Measurements from ENCODE around the gene CRYGA. TPM values are rescaled to one million over a fixed set of nuclear protein-coding genes. Genes with fewer than 3 reads are reported as not detected.

CRYGA gene
- total RNA-seq = not detected
- long read RNA-seq, donor 1 = 0 reads
- long read RNA-seq, donor 2 = 0 reads

GRCh38 chr2:208163489-208163888 lies at the start of gene CRYGA:
CRYGA (minus strand) TSS chr2:208163589; CDS start chr2:208163556, 33 bp downstream.
- intact Hi-C loops (cut with DNase I) = no loop called here
- no peak for DNase-seq (ENCODE audit: low spot score)

GRCh38 chr2:208210688-208211451 lies 47.5 kb upstream of the CRYGA start:
- DNase-seq (ENCODE audit: low spot score) = no peak
- intact Hi-C loops (cut with DNase I) = no loop called here

- no peak for DNase-seq (ENCODE audit: low spot score)
- intact Hi-C loops (cut with DNase I) = no loop called here
These were observed 45.1 kb upstream of the CRYGA start for GRCh38 chr2:208208335-208209085.

- no peak for DNase-seq (ENCODE audit: low spot score)
- intact Hi-C loops (cut with DNase I) = no loop called here
These were observed 44.4 kb upstream of the CRYGA start for GRCh38 chr2:208207769-208208168.

GRCh38 chr2:208204166-208204565 lies 40.8 kb upstream of the CRYGA start:
- DNase-seq (ENCODE audit: low spot score) = no peak
- intact Hi-C loops (cut with DNase I) = no loop called here

GRCh38 chr2:208195531-208195930 lies 32.1 kb upstream of the CRYGA start:
- no peak for DNase-seq (ENCODE audit: low spot score)
- intact Hi-C loops (cut with DNase I) = no loop called here

- DNase-seq (ENCODE audit: low spot score) = no peak
- intact Hi-C loops (cut with DNase I) = no loop called here
These were observed 29.3 kb upstream of the CRYGA start for GRCh38 chr2:208192611-208193236.

GRCh38 chr2:208189810-208190503 lies 26.6 kb upstream of the CRYGA start, which contains the start of gene C2orf80:
C2orf80 (minus strand) TSS chr2:208190030; CDS start chr2:208186986, 3,044 bp downstream.
- intact Hi-C loops (cut with DNase I) = loop anchor here in 1 of 2 donors (10.0 kb wide), 1 partner anchor 45 kb away; no protein-coding TSS in a partner anchor

GRCh38 chr2:208189069-208189809 lies 25.9 kb upstream of the CRYGA start:
- intact Hi-C loops (cut with DNase I) = loop anchor here in 1 of 2 donors (10.0 kb wide), 1 partner anchor 46 kb away; no protein-coding TSS in a partner anchor
- DNase-seq (ENCODE audit: low spot score) = no peak

More at GRCh38 chr2:208189810-208190503, 26.6 kb upstream of the CRYGA start, which contains the start of gene C2orf80:
- DNase-seq (ENCODE audit: low spot score) = no peak

- no peak for DNase-seq (ENCODE audit: low spot score)
These were observed 23.5 kb upstream of the CRYGA start for GRCh38 chr2:208186893-208187292.

GRCh38 chr2:208186465-208186864 lies 23.1 kb upstream of the CRYGA start:
- no peak for DNase-seq (ENCODE audit: low spot score)
- intact Hi-C loops (cut with DNase I) = loop anchor here in 1 of 2 donors (10.0 kb wide), 1 partner anchor 48 kb away; no protein-coding TSS in a partner anchor

More at GRCh38 chr2:208186893-208187292, 23.5 kb upstream of the CRYGA start:
- intact Hi-C loops (cut with DNase I) = loop anchor here in 1 of 2 donors (10.0 kb wide), 1 partner anchor 48 kb away; no protein-coding TSS in a partner anchor

GRCh38 chr2:208183972-208184705 lies 20.8 kb upstream of the CRYGA start:
- no peak for DNase-seq (ENCODE audit: low spot score)
- intact Hi-C loops (cut with DNase I) = loop anchor here in 1 of 2 donors (10.0 kb wide), 1 partner anchor 51 kb away; no protein-coding TSS in a partner anchor

GRCh38 chr2:208183526-208183925 lies 20.1 kb upstream of the CRYGA start:
- DNase-seq (ENCODE audit: low spot score) = no peak
- intact Hi-C loops (cut with DNase I) = loop anchor here in 1 of 2 donors (10.0 kb wide), 1 partner anchor 51 kb away; no protein-coding TSS in a partner anchor

GRCh38 chr2:208182835-208183234 lies 19.4 kb upstream of the CRYGA start:
- DNase-seq (ENCODE audit: low spot score) = no peak
- intact Hi-C loops (cut with DNase I) = loop anchor here in 1 of 2 donors (10.0 kb wide), 1 partner anchor 52 kb away; no protein-coding TSS in a partner anchor

- no peak for DNase-seq (ENCODE audit: low spot score)
- intact Hi-C loops (cut with DNase I) = loop anchor here (10.0 kb wide), 1 partner anchor 76 kb away; the partner anchor contains the start of gene IDH1 (in 2 of the 2)
These were observed 15.7 kb upstream of the CRYGA start for GRCh38 chr2:208179028-208179609.

- no peak for DNase-seq (ENCODE audit: low spot score)
- intact Hi-C loops (cut with DNase I) = loop anchor here (10.0 kb wide), 1 partner anchor 79 kb away; the partner anchor contains the start of gene IDH1 (in 2 of the 2)
These were observed 12.4 kb upstream of the CRYGA start for GRCh38 chr2:208175840-208176153.

All from posterior vena cava (tissue), 2 donors.